Neural cell (in vitro differentiated cells): ENCODE data around the gene DNAAF2. TPM values are rescaled to one million over a fixed set of nuclear protein-coding genes. Genes with fewer than 3 reads are reported as not detected.
"Not testable (repeated sequence)": the region's sequence is repeated elsewhere in the genome, so short reads cannot be mapped to it uniquely, and the experiment has no call there.

Experiments
- H2AFZ ChIP-seq: fragments of 200-600, 300-800 bp; sonication (generic), shearing (Covaris generic); 2 replicates; pipeline ENCODE4 v1.6.0; 2014; ENCODE audit warnings: low read depth, mild to moderate bottlenecking, antibody characterized with exemption, low read length, moderate library complexity
- H3F3A ChIP-seq: fragments of 200-600 bp; shearing (Covaris generic); 2 replicates; pipeline ENCODE4 v1.6.1; 2016; ENCODE audit warnings: mild to moderate bottlenecking, moderate library complexity, mixed read lengths, antibody characterized with exemption, low read length; ENCODE audit not compliant: insufficient read depth, poor library complexity, severe bottlenecking
- H3K27ac ChIP-seq: fragments of 200-600, 300-800 bp; sonication (generic), shearing (Covaris generic); 2 replicates; pipeline ENCODE4 v1.5.1; 2014; ENCODE audit warnings: mild to moderate bottlenecking, low read length, moderate library complexity
- H3K27me3 ChIP-seq: fragments of 300-800, 200-600 bp; sonication (generic), shearing (Covaris generic); 2 replicates; pipeline ENCODE4 v1.6.0; 2014; ENCODE audit warnings: mild to moderate bottlenecking, low read depth, low read length, moderate library complexity; ENCODE audit not compliant: insufficient read depth
- H3K36me3 ChIP-seq: fragments of 300-800, 200-600 bp; sonication (generic), shearing (Covaris generic); 2 replicates; pipeline ENCODE4 v1.5.1; 2014; ENCODE audit warnings: mild to moderate bottlenecking, antibody characterized with exemption, low read length, moderate library complexity; ENCODE audit not compliant: insufficient read depth
- H3K4me2 ChIP-seq: fragments of 300-800, 200-600 bp; sonication (generic), shearing (Covaris generic); 2 replicates; pipeline ENCODE4 v1.6.0; 2014; ENCODE audit warnings: mild to moderate bottlenecking, low read length
- H3K4me3 ChIP-seq: fragments of 300-800, 200-600 bp; sonication (generic), shearing (Covaris generic); 2 replicates; pipeline ENCODE4 v1.5.1; 2014; ENCODE audit warnings: mild to moderate bottlenecking, low read length, moderate library complexity
- H3K79me2 ChIP-seq: fragments of 200-600 bp; shearing (Covaris generic); replicated peaks from 2 replicates; pipeline ENCODE4 v1.6.0; 2014; ENCODE audit warnings: mild to moderate bottlenecking, low read length, moderate library complexity; ENCODE audit not compliant: insufficient read depth
- H3K9ac ChIP-seq: fragments of 300-800, 200-600 bp; sonication (generic), shearing (Covaris generic); 2 replicates; pipeline ENCODE4 v1.6.1; 2016; ENCODE audit warnings: mild to moderate bottlenecking, low read length, mixed read lengths
- H3K9me2 ChIP-seq: fragments of 200-600 bp; shearing (Covaris generic); 2 replicates; pipeline ENCODE4 v1.6.1; 2016; ENCODE audit warnings: mild to moderate bottlenecking, low read length, mixed read lengths; ENCODE audit not compliant: insufficient read depth
- H3K9me3 ChIP-seq: fragments of 200-600, 300-800 bp; sonication (generic), shearing (Covaris generic); 2 replicates; pipeline ENCODE4 v1.6.1; 2016; ENCODE audit warnings: mild to moderate bottlenecking, mixed run types, low read length, moderate library complexity, mixed read lengths
- H4K20me1 ChIP-seq: fragments of 200-600 bp; shearing (Covaris generic); 2 replicates; pipeline ENCODE4 v1.6.1; 2016; ENCODE audit warnings: mild to moderate bottlenecking, mixed run types; ENCODE audit not compliant: insufficient read depth
- CTCF ChIP-seq: fragments of 450-650 bp; IDR thresholded peaks from 2 replicates; pipeline ENCODE4 v1.5.1; 2014; ENCODE audit warnings: antibody characterized with exemption, mild to moderate bottlenecking, moderate library complexity; ENCODE audit not compliant: poor library complexity, severe bottlenecking
- EP300 ChIP-seq: fragments of 450-650 bp; conservative IDR thresholded peaks from 2 replicates; pipeline ENCODE4 v1.6.1; 2014; ENCODE audit warnings: antibody characterized with exemption, mild to moderate bottlenecking, moderate library complexity; ENCODE audit not compliant: poor library complexity, severe bottlenecking
- EZH2 ChIP-seq: fragments of 200-600, 300-800 bp; shearing (Covaris generic), sonication (generic); IDR thresholded peaks from 2 replicates; pipeline ENCODE4 v1.6.1; 2014; ENCODE audit warnings: antibody characterized with exemption, low read length, borderline replicate concordance, mild to moderate bottlenecking; ENCODE audit not compliant: insufficient read depth, poor library complexity, severe bottlenecking
- MXI1 ChIP-seq: fragments of 450-650 bp; conservative IDR thresholded peaks from 2 replicates; pipeline ENCODE4 v1.6.1; 2014; ENCODE audit warnings: antibody characterized with exemption, mild to moderate bottlenecking; ENCODE audit not compliant: poor library complexity, severe bottlenecking
- POLR2AphosphoS5 ChIP-seq: IDR thresholded peaks from 2 replicates; pipeline ENCODE4 v1.6.1; 2012
- REST ChIP-seq: IDR thresholded peaks from 2 replicates; pipeline ENCODE4 v1.6.1; 2012; ENCODE audit warnings: borderline replicate concordance
- SMC3 ChIP-seq: fragments of 450-650 bp; conservative IDR thresholded peaks from 2 replicates; pipeline ENCODE4 v1.6.1; 2014; ENCODE audit warnings: antibody characterized with exemption, mild to moderate bottlenecking, moderate library complexity; ENCODE audit not compliant: poor library complexity
- TAF1 ChIP-seq: IDR thresholded peaks from 2 replicates; pipeline ENCODE4 v1.6.1; 2012; ENCODE audit warnings: low read depth
- polyA plus RNA-seq: library from polyadenylated mRNA; depleted of rRNA; stranded (reverse); fragments of >200 nt; gene quantifications from 2 replicates; pipeline ENCODE4 v1.2.3, GENCODE V29; 2014

The DNAAF2 gene
- polyA plus RNA-seq, 1 donor from 2014 or later: 41.6 TPM

DNA sequence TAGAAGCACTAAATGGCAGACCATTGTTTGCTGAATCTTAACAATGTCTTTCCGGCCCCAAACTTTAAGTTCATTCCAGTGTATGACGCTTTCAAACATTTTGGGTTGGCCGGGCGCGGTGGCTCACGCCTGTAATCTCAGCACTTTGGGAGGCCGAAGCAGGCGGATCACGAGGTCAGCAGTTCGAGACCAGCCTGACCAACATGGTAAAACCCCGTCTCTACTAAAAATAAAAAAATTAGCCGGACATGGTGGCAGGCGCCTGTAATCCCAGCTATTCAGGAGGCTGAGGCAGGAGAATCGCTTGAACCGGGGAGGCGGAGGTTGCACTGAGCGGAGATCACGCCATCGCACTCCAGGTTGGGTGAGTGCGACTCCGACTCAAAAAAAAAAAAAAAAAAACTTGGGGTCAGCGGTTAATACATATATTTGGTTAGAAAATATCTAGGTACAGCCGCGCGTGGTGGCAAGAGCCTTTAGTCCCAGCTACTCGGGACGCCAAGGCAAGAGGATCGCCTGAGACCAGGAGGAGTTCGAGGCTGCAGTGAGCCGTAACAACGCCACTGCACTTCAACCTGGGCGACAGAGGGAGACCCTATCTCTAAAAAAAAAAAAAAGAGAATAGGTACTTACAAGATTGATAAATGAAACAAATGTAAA lies 49.9 kb downstream of the DNAAF2 start:
- H3K27ac ChIP-seq: peak overlapping the region; percentile 99
- H3F3A ChIP-seq, H3K9me2 ChIP-seq, H3K27me3 ChIP-seq, H3K9me3 ChIP-seq, H4K20me1 ChIP-seq, H3K36me3 ChIP-seq, H2AFZ ChIP-seq: not testable (repeated sequence)
- H3K79me2 ChIP-seq: peaks cover 50% of the 10 kb centered on the region
- H3K4me3 ChIP-seq: peak overlapping the region; percentile 71
- H3K4me2 ChIP-seq: peak overlapping the region; percentile 63
- H3K9ac ChIP-seq: peak overlapping the region; percentile 97

DNA sequence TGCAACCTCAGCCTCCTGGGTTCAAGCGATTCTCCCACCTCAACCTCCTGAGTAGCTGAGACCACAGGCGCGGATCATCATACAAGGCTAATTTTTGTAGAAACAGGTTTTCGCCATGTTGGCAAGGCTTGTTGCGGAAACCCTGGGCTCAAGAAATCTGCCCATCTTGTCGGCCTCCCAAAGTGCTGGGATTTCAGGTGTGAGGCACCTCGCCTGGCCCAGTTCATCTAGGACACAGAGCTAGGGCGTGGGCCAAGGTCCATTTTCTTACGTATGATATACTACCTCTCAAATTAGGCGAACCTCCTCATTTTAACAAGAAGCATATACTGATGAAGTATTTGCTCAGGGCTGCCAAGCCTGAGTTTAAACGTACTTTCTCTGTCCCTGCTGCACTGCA lies 51.0 kb downstream of the DNAAF2 start:
- Histone ChIP-seq H3K4me2 (peak overlapping the region; percentile 63), H3K27ac (no peak overlapping the region), H3F3A (no peaks in the 10 kb centered on the region), H3K27me3 (no peaks in the 10 kb centered on the region), H2AFZ (no peak overlapping the region), H3K36me3 (no peaks in the 10 kb centered on the region), H3K79me2 (peaks cover 54% of the 10 kb centered on the region), H3K9ac (no peak overlapping the region), H3K4me3 (peak overlapping the region; percentile 71), H4K20me1 (no peaks in the 10 kb centered on the region), H3K9me3 (no peaks in the 10 kb centered on the region), H3K9me2 (no peaks in the 10 kb centered on the region)
- no peak for TF ChIP-seq CTCF
- TF ChIP-seq MXI1: no peak
- no peak for TF ChIP-seq EZH2
- no peak for TF ChIP-seq TAF1
- no peak for TF ChIP-seq REST
- no peak for TF ChIP-seq POLR2AphosphoS5
- no peak for TF ChIP-seq EP300

DNA sequence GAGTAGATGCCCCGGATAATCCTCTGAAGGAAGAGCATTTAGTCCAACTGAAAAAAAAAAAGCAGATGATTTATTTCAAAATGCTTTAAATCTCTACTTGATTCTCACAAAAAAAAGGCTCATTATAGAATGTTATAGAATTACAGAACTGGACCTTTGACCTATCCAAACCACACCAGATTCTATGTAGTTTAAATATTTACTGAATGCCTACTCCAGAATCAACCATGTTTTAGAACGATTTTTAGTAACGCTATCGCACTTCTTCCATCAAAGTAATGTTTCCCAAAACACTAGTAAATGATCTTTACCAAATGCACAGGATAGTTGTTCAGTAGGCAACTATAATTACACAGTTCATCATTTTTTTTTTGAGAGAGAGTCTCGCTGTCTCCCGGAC lies 51.4 kb downstream of the DNAAF2 start:
- Histone ChIP-seq H4K20me1 (no peaks in the 10 kb centered on the region), H3K27ac (no peak overlapping the region), H3K4me3 (peak overlapping the region; percentile 71)

More for the DNA sequence above, 51.4 kb downstream of the DNAAF2 start:
- H3F3A ChIP-seq: no peaks in the 10 kb centered on the region
- peaks cover 57% of the 10 kb centered on the region for H3K79me2 ChIP-seq
- H2AFZ ChIP-seq: no peak overlapping the region
- no peak overlapping the region for H3K4me2 ChIP-seq
- H3K9me3 ChIP-seq: no peaks in the 10 kb centered on the region
- no peak overlapping the region for H3K9ac ChIP-seq
- TF ChIP-seq EZH2 (no peak), TAF1 (no peak), SMC3 (no peak), EP300 (no peak), MXI1 (no peak)
- no peaks in the 10 kb centered on the region for H3K36me3 ChIP-seq
- no peaks in the 10 kb centered on the region for H3K27me3 ChIP-seq
- no peaks in the 10 kb centered on the region for H3K9me2 ChIP-seq
